ENCODE data around the gene SEC14L1.
"Not testable (repeated sequence)": the region's sequence is repeated elsewhere in the genome, so short reads cannot be mapped to it uniquely, and the experiment has no call there.

The SEC14L1 gene

DNA sequence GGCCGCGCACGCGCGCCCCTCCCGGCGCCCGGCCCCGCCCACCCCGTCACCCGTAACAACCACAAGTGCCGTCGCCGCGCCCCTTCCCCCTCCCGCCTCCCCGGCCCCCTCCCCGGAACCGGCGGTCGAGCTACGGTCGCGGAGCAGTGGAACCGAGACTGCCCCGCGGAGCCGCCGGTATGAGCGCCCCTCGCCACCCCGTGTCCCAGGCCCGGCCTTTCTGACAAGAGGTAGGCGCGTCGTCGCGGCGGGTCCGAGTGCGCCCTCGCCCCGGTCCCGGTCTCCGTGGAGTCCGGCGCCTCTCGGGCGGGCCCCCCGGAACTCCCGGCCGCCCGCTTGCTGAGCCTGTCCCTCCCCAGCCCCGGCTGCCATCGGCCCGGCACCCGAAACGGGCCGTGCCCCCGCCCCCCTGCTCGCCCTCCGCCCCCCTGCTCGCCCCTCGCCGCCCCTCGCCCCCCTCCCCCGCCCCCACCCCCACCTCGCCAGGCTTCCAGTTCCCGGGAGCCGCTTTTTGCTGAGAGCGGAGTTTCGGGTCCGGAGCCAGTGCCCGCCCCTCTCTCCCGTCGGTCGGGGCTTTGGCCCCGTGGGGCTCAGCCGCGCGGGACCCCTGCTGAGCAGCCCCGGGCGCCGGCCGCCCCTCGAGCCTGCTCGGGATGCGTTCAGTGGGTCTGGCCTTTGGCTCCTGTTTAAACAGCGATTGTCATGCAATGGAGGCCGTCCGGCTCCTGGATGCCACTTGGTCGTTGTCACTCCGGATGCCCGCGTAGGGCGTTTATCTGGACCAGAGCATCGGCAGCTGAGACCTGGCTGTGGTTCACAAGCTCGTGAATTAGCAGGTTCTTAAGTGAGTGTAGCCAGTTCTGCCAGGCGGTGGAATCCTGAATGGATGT lies at the start of gene SEC14L1:
SEC14L1 (plus strand) TSS at position 92 of the 890 bp plus-strand sequence. CDS start 2,628 bp downstream, outside the sequence.
- DNase-seq (ENCODE audit: low spot score): peak; percentile 94

DNA sequence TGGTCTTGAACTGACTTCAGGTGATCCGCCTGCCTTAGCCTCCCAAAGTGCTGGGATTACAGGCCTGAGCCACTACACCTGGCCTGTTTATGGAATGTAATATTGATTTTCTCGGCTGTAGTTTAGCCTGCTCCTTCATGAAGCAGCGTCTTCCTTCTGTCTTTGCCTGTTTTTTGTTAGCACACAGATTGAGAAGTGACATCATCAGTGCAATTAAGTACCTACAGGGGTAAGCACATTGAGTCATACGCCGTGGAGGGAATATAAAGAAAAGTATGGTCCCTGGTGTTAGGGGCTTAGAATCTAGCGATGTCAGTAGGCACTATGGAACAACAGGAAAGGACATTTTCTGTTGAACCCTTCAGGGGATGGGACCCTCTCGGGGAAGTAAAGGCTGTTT lies 48.7 kb upstream of the SEC14L1 start:
- DNase-seq (ENCODE audit: low spot score): no peak

DNA sequence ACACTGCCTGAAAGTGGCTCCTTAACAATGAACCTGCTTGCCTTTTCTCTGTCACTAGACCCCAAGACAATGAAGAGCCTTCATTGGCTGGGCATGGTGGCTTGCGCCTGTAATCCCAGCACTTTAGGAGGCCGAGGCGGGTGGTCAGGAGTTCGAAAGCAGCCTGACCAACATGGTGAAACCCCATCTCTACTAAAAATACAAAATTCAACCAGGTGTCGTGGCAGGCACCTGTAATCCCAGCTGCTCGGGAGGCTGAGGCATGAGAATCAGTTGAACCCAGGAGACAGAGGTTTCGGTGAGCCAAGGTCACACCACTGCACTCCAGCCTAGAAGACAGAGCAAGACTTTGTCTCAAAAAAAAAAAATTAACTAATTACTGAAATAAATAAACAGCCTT lies 45.3 kb upstream of the SEC14L1 start:
- no peak for DNase-seq (ENCODE audit: low spot score)

DNA sequence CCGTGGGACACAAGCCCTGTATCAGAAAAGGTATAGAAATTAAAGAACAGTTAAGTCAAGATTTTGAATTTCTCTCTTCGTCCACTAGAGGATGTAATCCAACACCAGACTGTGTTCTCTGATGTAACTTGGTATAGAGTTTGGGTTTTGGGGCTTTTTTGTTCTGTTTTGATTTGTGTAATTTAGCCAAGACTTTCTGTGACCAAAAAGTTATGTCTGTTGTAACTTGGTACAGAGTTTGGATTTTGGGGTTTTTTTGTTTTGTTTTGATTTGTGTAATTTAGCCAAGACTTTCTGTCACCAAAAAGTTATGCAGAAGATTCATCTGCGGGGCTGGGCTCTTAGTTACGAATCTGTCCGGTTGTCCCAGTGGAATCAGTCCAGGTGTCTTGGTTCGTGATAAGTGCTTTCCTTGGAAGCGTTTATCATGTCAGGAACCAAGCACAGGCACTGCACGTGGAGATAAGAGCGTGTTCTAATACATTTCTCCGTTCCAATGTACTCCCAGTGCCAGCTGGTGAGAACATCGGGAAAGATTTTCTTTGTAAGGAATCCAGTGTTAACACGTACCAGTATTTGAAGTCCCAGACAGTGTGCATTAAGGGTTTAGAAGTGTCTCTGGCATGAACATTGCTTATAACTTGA lies 44.1 kb upstream of the SEC14L1 start:
- peak; percentile 82 for DNase-seq (ENCODE audit: low spot score)

DNA sequence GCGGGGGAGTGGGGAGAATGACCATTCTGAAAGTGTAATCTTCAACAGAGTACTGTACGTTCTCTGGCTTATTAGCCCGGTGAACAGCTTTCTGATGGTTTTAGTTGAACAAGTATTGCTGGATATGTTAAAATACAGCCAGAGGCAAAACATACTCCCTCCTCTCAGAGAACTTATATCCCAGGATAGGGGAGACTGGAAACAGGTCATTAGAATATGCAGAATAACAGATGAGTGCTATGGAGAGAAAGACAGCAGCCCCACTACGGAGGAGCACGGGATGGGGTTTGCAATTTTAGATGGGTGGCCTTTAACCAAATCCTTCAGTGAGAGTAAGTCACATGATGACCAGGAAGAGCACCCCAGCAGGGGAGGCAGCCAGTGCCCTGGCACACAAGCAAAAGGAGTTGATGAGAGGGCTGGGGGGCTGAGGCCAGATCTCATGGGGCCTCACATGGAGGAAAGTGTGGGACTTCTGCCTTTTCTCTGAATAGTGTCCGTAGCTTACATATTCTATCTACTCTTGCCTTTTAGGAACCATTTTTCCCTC lies 43.1 kb upstream of the SEC14L1 start:
- no peak for DNase-seq (ENCODE audit: low spot score)

DNA sequence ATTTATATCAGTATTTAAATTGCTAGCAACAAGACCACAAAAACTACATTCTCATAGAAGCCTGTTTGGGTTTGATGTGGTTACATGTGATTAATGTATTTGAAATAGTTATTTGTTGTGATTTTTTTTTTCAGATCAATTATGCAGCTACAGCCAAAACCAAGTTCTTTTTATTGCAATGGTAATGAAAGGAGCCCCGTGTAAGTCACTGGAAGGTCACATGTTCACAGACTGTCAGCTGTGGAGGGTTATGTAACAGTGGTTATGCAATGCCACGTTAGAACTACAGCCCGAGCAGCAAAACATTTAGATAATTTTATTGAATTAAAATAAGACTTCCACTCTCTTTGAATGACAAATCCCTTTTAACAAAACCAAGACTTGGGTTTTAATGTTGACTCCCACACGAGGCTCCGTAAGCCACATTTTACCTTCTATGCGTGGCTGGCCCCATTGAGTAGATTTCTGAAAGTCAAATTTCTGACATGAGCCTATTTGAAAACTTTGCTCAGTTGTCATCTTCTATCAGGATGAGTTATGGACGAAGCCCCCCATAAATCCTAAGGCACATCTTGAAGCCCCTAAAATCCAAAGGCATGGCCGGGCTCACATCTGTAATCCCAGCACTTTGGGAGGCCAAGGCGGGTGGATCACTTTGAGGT lies 41.8 kb upstream of the SEC14L1 start:
- peak; percentile 56 for DNase-seq (ENCODE audit: low spot score)

DNA sequence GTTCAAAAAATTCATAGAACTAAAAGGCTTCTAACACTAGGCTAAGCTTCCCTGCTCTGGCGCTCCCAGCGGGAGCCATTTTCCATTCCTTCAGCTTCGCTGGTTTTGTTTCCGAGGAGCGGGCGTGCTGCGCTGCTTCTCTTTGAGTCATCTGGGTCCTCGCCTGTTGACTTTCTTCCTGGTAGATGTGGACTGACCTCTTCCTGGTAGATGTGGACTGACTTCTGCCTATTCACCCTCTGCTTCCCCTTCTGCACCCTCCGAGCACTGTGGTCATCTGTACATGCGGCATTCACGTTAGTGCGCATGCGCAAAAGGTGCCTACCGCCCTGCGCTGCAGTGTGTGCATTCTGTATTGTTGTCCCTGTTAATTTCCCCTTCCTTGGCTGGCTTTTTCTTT lies 40.8 kb upstream of the SEC14L1 start:
- no peak for DNase-seq (ENCODE audit: low spot score)

DNA sequence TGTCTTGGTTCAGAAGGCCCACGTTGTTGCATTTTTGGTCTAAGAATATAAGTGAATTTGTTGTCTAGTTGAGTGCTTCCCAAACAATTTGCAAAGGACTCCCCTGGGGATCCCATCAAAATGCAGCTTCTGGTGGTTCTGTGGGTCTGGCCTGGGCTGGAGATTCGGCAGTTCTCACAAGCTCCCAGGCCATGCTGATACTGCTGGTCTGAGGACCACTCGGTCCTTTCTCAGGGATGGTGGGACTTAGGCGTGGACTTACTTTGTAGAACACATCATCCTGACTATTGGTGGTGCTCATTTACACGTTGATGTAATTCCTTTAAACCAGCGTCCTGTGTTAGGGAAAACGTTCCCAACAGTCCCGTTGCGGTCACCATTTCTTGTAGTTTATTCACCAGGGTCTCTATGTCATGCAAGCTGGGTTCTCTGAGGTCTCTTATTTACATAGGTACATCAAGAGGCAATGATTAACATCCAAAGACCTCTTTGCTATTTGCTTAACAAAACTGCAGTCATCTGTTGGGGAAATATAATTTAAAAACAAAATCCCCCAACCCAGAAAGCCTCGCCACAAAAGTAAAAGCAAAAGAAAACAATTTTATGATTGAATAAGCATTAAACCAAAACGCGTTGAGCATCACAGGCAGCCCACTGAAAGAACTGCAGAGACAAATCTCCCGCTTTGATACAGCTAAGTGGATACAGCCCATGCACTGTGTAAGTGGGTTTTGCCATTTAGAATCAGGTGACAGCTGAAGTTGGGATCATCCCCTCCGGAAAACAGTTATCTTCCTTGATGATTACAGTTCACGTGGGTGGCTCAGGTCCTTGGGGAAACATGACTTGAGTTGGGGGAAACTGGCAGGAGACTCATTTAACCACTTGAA lies 39.0 kb upstream of the SEC14L1 start:
- DNase-seq (ENCODE audit: low spot score): no peak

DNA sequence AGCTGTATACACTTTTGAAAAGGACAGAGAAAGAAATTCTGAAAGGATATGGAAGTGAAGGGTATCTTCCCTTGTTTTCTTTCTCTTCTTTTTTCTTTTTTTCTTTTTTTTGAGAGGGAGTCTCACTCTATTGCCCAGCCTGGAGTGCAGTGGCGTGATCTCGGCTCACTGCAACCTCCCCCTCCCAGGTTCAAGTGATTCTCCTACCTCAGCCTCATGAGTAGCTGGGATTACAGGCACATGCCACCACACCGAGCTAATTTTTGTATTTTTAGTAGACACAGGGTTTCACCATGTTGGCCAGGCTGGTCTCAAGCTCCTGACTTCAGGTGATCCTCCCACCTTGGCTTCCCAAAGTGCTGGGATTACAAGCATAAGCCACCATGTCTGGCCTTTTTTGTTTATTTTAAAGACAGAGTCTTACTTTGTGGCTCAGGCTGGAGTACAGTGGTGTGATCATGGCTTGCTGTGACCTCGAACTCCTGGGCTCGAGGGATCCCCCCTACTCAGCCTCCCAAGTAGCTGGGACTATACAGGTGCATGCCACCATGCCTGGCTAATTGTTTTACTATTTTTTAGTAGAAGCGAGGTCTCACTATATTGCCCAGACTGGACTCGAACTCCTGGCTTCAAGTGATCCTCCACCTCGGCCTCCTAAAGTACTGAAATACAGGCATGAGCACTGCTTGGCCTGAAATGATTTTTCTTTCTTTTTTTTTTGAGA lies 38.2 kb upstream of the SEC14L1 start:
- DNase-seq (ENCODE audit: low spot score): not testable (repeated sequence)

DNA sequence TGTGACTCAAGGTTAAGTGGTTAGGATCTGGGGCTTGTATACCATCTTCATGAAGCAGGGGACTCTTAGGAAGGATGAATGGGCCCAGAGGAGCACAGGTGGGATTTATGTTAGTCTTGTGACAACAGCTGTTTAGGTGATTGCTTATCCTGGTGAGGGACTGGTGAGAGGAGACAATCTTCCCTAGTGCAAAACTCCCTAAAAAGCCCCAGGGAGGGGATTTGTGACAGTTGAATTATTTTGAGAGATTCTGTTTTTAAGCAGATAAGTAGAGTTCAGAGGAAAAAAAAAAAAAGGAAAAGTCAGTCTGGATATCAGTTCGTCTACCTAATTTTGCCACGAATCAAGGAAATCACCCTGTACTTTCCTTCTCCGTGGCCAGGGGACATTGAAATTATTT lies 35.1 kb upstream of the SEC14L1 start:
- no peak for DNase-seq (ENCODE audit: low spot score)

DNA sequence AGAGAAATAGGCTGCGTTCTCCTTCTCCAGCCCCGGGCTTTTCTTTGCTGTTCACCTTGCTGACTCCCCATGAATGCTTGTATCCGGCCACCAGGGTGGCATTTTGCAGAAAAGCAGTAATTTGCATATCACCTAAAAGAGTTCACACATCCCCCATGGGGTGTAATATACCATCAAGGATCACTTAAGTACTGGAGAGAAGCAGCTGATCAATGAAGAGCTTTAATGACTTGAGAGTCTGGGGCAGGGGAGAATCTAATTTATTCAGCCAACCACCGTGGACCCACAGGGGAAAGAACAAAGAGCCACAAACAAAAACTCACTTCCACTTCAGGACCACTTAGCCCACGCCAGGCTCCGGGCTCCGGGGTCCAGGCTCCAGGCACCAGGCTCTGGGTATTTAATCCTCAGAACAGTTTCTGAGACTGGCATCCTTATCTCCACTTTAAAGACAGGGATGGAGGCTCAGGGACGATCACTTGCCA lies 33.9 kb upstream of the SEC14L1 start:
- no peak for DNase-seq (ENCODE audit: low spot score)

DNA sequence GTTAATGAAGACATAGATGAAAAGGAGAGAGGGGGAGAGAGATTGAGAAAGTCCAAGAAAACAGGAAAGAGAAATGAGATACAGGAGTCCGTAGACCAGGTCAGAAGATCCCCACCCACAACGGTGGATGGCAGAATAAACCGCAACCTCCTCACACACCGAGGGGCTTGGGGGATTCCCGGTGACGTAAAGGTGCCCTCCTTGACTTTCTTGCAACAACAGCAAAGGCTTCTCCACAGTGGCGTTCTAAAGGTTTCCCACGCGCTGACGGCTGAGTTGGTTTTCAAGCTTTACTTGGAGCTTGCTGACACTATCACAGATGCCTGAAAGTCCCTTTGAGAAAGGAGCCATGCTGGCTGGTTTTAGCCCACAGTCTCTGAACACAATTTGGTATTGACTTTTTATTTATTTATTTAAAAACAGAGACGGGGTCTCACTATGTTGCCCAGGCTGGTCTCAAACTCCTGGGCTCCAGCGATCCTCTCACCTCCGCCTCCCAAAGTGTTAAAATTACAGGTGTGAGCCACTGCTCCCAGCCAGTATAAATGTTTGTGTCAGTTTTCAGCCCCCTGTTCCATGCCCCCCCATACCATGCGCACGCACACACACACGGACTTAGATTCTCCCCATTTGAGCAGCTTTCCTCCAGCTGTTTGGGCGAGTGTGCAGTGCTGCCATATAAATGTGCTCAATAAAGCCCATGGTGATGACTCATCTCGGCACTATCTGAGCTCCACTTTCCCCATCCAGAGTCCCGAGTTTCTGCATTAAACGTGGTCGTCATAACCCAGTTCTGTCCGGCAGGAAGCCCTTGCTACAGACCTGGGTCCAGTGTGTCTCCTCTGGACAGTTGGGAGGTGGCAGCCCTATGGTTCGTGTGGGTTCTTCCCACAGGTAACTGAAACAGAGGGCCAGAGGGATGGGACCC lies 33.0 kb upstream of the SEC14L1 start:
- DNase-seq (ENCODE audit: low spot score): no peak

DNA sequence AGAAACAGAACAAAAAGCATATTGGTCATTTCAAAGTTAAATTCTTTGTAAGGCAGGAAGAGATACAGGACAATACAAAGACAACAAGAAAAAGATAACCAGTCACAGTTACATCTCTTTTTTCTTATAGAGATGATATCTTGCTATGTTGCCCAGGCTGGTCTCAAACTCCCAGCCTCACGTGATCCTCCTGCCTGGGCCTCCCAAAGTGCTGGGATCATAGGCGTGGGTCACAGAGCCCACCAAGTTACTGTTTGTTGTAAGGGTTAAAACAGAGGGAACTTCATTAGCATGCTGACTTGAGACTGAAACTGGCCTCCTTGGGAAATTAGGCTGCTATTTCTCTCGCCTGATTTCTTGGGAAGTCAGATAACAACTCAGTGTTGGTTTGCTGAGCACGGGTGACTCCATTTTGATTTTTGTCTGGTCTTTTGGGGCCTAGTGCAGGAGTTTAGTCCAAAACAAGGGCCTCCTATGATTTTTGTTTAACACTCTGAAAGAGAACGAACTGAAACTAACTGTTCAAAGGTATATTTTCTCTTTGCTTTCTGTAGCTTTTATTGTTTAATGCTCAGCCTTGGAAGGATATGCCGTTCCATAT lies 31.5 kb upstream of the SEC14L1 start:
- no peak for DNase-seq (ENCODE audit: low spot score)

DNA sequence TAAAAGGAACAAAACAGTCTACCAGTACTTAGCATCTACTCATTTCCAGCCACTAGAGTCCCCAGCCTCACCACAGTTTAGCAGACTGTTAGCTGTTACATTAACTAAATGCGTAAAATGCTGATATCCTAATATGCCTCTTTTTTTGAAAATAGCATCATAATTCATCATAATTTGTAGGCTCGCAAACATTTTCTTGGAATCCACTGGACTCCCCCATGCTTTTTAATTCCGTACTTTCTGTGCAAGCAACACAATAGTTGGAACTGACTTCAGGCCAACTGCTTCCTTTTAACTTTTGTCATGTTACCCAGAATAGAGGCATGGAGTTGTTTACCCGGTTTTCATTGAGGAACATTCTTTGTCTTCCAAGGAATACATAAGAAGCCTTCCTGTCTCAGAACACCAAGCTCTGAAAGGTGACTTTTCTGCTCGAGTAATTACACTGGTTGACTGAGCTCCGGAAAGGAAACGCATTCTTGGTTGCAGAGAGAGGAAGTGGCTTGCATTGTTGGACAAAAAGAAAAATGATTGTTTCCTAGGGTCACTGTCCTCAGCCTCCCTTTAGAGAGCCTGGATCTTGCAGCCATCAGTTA lies 30.9 kb upstream of the SEC14L1 start:
- no peak for DNase-seq (ENCODE audit: low spot score)

DNA sequence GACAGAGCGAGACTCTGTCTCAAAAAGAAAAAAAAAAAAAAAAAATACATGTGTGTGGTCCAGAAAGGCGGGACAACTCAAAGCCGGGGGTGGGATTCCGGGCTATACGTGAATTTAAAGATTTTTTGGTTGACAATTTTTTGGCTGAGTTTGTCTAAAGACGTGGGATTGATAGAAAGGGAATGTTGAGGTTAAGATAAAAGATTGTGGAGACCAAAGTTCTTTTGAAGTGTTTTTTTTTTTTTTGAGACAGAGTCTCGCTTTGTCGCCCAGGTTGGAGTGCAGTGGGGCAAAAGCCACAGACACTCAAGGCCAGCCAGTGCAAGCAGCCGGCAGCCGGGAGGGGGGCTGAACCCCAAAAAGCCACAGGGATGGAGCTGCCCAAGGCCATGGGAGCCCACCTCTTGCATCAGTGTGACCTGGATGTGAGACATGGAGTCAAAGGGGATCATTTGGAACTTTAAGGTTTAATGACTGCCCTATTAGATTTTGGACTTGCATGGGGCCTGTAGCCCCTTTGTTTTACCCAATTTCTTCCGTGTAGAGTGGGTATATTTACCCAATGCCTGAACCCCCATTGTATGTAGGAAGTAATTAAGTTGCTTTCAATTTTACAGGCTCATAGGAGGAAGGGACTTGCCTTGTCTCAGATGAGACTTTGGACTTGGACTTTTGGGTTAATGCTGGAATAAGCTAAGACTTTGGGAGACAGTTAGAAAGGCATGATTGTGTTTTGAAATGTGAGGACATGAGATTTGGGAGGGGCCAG lies 29.4 kb upstream of the SEC14L1 start:
- not testable (repeated sequence) for DNase-seq (ENCODE audit: low spot score)

DNA sequence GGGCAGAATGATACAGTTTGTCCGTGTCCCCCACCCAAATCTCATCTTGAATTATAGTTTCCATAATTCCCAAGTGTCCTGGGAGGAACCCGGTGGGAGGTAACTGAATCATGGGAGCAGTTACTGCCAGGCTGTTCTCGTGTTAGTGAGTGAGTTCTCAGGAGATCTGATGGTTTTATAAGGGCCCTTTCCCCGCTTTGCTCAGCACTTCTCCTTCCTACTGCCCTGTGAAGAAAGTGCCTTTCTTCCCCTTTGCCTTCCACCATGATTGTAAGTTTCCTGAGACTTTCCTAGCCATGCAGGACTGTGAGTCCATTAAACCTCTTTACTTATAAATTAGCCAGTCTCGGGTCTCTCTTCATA lies 28.9 kb upstream of the SEC14L1 start:
- DNase-seq (ENCODE audit: low spot score): no peak

DNA sequence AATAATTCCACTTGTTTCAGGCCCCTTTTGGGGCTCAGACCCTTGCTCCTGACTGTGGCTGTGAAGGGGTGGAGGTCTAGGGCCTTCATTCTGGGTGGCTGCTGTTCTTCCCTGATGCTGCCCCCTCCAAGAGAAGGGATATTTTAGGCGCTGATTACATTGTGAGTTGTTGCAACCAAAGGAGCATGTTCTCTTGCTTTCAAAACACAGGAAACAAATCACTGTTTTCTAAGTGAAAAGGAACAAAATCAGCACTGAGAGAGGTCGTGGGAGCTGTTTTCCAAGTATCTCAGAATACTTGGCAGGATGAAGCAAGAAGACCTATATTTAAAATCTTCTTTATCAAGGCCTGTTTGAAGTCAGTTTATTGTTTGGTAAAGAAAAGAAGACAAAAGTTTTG lies 25.3 kb upstream of the SEC14L1 start:
- DNase-seq (ENCODE audit: low spot score): no peak

DNA sequence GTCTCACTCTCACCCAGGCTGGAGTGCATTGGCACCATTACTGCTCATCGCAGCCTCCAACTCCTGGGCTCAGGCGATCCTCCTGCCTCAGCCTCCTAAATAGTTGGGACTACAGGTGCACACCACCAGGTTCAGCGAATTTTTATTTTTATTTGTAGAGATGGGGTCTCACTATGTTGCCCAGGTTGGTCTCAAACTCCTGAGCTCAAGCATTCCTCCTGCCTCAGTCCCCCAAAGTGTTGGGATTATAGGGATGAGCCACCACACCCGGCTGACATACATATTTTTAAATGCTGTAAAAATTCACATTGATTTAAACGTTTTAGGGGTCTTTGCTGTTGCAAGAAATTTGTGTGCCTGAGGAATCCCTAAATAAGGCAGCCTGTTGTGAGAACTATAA lies 24.8 kb upstream of the SEC14L1 start:
- DNase-seq (ENCODE audit: low spot score): no peak

Measured in hematopoietic multipotent progenitor cell treated with erythropoietin and hydrocortisone succinate and interleukin-3 and kit ligand, for 17 days (in vitro differentiated cells).